Activated naive CD8-positive, alpha-beta T cell treated with anti-CD3 and anti-CD28 coated beads for 36 hours (primary cell): Measurements from ENCODE around the gene MARCHF4. TPM values are rescaled to one million over a fixed set of nuclear protein-coding genes. Genes with fewer than 3 reads are reported as not detected.

Experiments
- DNase-seq: peaks from one replicate; pipeline ENCODE4 v3.0.0; 2021
- H3K27ac Mint-ChIP-seq: one replicate; pipeline ENCODE4 v1.8.0; 2022; ENCODE audit warnings: mild to moderate bottlenecking, moderate library complexity, mixed read lengths
- H3K27me3 Mint-ChIP-seq: one replicate; pipeline ENCODE4 v1.8.0; 2022; ENCODE audit warnings: mild to moderate bottlenecking, mixed read lengths
- H3K36me3 Mint-ChIP-seq: one replicate; pipeline ENCODE4 v1.8.0; 2021; ENCODE audit warnings: mild to moderate bottlenecking, mixed read lengths
- H3K4me1 Mint-ChIP-seq: one replicate; pipeline ENCODE4 v1.8.0; 2021; ENCODE audit warnings: mixed read lengths
- H3K4me3 Mint-ChIP-seq: one replicate; pipeline ENCODE4 v1.8.0; 2022; ENCODE audit warnings: mild to moderate bottlenecking, moderate library complexity, mixed read lengths
- H3K9me3 Mint-ChIP-seq: one replicate; pipeline ENCODE4 v1.8.0; 2022; ENCODE audit warnings: mixed read lengths
- total RNA-seq, 2 experiments: library from RNA; stranded (reverse); gene quantifications; one replicate each; pipeline ENCODE4 v1.2.3, GENCODE V29; 2021

Gene MARCHF4, protein sequence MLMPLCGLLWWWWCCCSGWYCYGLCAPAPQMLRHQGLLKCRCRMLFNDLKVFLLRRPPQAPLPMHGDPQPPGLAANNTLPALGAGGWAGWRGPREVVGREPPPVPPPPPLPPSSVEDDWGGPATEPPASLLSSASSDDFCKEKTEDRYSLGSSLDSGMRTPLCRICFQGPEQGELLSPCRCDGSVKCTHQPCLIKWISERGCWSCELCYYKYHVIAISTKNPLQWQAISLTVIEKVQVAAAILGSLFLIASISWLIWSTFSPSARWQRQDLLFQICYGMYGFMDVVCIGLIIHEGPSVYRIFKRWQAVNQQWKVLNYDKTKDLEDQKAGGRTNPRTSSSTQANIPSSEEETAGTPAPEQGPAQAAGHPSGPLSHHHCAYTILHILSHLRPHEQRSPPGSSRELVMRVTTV
- not detected for total RNA-seq

DNA sequence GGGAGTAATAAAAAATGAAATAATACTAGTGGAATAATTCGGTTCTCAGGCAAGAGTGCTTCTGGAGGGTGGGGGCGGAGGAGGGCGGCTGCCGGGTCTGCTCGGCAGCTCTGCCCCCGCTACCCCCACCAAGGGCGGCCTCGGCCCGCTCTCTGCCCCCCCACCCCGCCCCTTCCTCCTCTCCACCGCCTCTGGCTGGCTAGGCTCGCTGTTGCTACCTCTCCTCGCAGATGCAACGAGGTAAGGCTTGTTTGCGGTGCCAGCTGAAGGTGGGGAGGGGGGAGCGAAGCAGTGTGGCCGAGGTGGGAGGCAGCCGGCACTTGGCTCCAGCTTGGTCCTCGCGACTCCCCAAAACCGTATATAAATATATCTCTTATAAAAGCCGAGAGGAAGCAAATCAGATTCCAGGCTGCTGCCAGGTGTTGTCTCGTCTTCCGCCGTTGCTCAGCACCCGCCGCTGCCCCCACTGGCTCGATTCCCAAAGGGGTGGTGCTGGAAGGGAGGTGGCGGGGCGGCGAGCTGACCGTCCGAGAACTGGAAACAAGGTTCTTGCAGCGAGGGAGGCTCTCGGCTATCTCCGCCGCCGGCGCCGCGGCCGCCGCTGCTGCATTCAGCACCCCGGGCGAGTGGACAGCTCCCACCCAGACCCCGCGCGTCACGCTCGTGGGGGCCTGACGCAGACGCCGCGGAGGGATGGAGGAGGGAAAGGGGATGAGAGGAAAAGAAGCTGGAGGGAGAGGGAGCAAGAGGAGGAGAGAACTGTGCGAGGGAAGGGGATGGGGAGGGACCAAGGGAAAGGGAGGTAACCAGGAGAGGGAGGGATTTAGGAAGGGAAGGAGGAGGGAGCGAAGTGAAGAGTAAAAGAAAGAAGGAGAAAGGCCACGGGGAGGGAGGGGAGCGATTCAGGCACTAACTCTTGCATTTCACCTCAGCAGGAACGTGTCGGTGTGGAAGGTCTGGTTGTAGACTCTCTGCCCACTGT, at the start of gene MARCHF4:
MARCHF4 (minus strand) TSS at position 763 of the 982 bp plus-strand sequence. CDS start 2,223 bp downstream, outside the sequence.
- peaks cover 60% of the 10 kb centered on the region for H3K27me3 Mint-ChIP-seq
- H3K27ac Mint-ChIP-seq: no peak within 1 kb of the TSS
- no peaks in the 10 kb centered on the region for H3K36me3 Mint-ChIP-seq
- no peak within 1 kb of the TSS for H3K4me3 Mint-ChIP-seq
- peaks cover 12% of the 10 kb centered on the region for H3K4me1 Mint-ChIP-seq
- peak; percentile 70 for DNase-seq
- peaks cover 1% of the 10 kb centered on the region for H3K9me3 Mint-ChIP-seq

DNA sequence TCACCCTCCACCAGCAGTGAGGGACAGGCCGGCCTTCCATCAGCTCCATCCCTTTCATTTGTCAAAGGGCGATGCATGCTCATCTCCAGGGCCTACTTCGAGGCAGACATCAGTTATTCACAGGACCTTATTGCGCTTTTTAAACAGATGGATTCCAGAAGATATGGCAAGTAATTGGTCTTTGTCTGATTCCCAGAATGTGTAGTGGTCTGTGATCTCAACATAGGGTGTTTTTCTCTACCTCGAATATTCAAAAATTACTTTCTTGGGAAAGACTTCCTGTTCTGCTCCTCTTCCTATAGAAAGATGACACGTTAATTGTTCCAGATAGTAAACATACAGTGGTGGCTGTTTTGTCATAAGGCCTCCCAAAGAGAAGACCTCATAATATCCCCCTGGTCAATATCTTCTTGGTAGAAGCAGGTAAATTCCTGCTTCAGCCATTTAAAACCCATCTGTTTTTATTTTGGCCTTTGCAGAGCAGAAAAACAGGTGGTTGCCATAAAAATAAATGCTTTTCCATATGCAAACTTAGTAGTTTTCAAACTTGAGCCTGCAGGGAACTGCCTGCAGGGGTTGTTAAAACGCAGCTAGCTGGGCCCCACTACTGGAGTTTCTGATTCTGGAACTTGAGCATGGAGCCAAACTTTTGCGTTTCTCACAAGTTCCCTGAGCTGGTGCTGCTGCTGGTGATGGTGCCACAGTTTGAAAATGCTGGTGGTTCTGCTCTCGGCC, 48.3 kb upstream of the MARCHF4 start:
- H3K36me3 Mint-ChIP-seq: peaks cover 39% of the 10 kb centered on the region
- no peak for DNase-seq

DNA sequence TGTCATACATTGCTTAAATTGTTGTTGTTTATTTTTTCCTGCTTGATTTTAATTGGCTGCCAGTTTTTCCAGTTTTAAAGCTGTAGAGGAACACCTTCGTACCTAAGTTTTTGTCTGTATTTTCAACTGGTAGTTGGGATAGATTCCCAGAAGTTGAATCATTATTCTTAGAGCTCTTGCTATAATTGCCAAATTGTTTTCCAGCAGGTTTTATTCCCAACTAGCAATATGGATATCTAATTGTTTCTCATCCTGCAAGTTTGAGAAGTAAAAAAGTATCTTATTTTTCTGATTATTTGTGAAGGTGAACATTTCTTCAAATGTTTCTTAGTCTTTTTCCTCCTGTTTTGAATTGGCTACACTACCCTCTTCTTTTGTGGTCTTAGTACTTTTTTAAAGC, 46.7 kb upstream of the MARCHF4 start:
- no peaks in the 10 kb centered on the region for H3K27me3 Mint-ChIP-seq
- H3K36me3 Mint-ChIP-seq: peaks cover 24% of the 10 kb centered on the region
- H3K4me1 Mint-ChIP-seq: peaks cover 10% of the 10 kb centered on the region
- H3K4me3 Mint-ChIP-seq: no peak overlapping the region
- no peak for DNase-seq
- H3K27ac Mint-ChIP-seq: no peak overlapping the region
- H3K9me3 Mint-ChIP-seq: no peaks in the 10 kb centered on the region

More for the DNA sequence above, 48.3 kb upstream of the MARCHF4 start:
- Mint-ChIP-seq H3K9me3 (peaks cover 2% of the 10 kb centered on the region), H3K4me1 (peaks cover 10% of the 10 kb centered on the region), H3K4me3 (no peak overlapping the region), H3K27ac (no peak overlapping the region), H3K27me3 (no peaks in the 10 kb centered on the region)

DNA sequence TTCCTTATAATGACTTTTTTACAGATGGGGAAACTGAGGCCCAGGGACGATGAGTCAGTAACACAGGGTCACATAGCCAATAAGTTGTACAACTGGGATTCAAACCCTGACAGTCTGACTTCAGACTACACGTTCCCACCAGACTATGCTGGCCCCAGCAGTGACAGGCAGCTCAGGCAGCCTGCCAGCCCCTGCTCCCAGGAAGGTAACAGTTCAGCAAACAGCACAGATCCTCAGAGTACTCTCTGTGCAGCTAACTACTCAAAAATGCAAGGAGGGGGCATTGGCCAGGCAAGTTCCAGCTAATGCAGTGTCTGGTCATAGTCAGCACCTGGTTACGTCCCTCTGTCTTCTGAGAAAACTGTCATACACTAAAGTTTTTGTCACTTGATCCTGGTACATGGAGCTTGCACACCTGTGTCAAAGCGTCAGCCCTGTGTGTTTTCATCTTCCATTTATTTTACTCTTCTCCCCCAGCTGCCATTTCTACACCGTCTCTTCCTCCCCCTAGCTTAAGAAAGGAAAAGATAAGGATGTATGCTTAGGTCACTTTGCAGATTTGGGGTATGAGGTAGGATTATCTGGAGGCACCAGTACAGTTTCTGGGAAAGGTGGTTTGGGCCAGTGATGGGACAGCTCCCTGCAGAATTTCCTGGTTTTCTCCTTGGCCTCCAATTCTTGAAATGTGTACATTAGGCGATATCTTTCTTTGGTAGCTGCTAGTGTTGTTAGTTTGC, 44.5 kb upstream of the MARCHF4 start:
- DNase-seq: no peak
- Mint-ChIP-seq H3K4me1 (peaks cover 16% of the 10 kb centered on the region), H3K36me3 (peaks cover 8% of the 10 kb centered on the region), H3K27ac (no peak overlapping the region), H3K27me3 (no peaks in the 10 kb centered on the region), H3K9me3 (no peaks in the 10 kb centered on the region), H3K4me3 (no peak overlapping the region)

DNA sequence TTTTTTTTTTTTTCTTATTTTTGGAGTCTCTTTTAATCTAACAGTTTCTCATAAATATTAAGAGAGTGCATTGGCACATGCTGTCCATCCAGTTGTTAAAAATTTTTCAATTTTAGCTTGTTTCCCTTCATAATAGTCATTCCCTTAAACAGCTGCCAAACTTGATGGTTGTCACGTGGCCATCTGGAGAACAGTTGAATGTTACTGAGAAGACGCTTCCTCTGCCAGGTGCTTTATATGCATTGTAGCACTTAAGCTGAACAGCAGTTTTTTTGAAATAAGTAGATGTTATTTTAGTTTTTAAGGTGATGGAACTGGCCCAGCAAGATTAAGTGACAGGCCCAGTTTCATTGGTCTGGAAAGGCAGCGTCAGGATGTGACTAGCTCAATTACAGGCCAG, 43.3 kb upstream of the MARCHF4 start:
- Mint-ChIP-seq H3K27ac (no peak overlapping the region), H3K27me3 (no peaks in the 10 kb centered on the region), H3K4me3 (no peak overlapping the region), H3K9me3 (no peaks in the 10 kb centered on the region), H3K36me3 (peaks cover 5% of the 10 kb centered on the region), H3K4me1 (peaks cover 18% of the 10 kb centered on the region)
- DNase-seq: no peak

DNA sequence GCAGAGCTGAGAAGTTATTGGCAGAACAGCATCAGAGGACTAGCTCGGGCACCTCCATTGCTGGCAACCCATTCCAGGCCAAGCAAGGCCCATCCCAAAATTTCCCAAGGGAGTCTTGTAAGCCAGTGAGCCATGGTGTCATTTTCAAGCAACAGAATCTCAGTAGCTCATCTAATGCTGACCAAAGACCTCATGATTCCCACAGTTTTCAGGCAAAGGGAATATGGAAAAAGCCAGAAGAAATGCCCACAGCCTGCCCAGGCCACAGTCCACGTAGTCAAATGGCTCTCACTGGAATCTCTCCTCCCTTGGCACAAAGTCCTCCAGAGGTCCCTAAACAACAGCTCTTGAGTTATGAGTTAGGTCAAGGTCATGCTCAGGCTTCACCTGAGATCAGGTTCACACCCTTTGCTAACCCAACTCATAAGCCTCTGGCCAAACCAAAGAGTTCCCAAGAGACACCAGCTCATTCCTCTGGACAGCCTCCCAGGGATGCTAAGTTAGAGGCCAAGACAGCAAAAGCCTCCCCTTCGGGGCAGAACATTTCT, 42.6 kb upstream of the MARCHF4 start:
- Mint-ChIP-seq H3K4me3 (no peak overlapping the region), H3K36me3 (peaks cover 5% of the 10 kb centered on the region), H3K27ac (no peak overlapping the region), H3K9me3 (no peaks in the 10 kb centered on the region), H3K27me3 (no peaks in the 10 kb centered on the region), H3K4me1 (peaks cover 18% of the 10 kb centered on the region)
- DNase-seq: no peak

DNA sequence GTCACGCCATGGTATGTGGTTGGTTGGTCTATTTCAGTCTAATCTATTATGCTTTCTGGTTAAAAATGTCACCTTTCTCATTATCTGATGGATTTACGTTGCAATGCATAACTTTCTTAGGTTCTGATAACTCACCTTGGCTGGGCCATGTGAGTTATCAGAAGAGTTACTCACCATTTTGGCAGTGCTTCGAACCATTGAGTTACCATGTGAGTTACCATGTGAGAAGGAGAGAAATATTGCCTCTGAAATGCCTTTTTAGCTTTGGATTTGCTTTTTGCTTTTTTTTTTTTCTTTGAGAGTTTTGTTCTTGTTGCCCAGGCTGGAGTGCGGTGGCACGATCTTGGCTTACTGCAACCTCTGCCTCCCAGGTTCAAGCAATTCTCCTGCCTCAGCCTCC, 41.6 kb upstream of the MARCHF4 start:
- no peak for DNase-seq
- H3K4me3 Mint-ChIP-seq: no peak overlapping the region
- H3K9me3 Mint-ChIP-seq: no peaks in the 10 kb centered on the region
- H3K27ac Mint-ChIP-seq: no peak overlapping the region
- H3K36me3 Mint-ChIP-seq: peaks cover 3% of the 10 kb centered on the region
- peaks cover 18% of the 10 kb centered on the region for H3K4me1 Mint-ChIP-seq
- no peaks in the 10 kb centered on the region for H3K27me3 Mint-ChIP-seq

DNA sequence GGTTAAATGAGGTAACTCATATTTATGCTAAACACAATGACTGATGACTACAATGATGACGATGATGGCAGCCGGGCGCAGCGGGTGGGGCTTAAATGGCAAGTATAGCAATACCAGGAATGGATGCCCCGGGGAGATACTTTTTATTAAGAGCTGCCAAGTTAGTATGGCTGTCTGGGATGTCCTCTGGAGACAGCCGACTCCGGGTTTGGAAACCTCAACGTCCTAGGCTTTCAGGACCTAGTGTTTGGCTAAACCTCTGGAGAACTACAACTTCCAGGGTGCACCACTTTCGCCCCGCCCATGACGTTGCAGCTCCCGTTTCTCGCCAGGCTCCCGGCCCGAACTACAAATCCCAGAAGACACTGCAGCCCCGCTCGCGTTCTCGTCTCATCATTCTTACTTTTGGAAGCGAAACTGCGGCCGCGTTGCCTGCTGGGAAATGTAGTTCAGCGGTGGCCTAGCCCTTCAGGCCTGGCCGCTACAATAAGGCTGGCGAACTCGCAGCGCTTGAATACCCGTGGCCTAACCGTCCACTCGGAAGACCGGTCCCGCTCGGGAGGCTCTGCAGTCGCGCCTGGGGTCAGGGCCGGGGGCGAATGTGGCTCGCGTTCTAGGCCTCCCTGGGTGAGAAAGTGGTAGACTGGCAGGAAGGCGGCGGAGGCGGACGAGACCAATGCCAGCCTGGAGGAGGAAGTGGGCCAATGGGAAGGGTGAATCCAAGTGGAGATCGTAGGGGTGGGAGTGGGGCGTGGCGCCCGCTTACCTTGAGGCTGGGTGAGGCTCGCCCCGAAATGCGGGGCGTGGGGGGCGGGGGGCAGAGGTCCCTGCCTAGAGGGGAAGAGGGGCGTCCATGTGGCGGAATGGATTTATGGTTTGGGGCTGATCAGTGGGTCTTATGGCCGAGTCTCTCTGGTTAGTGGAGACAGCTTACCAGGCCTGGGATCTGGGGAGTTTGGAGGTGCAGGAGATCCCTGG, 40.0 kb upstream of the MARCHF4 start, which contains the start of gene SMARCAL1:
SMARCAL1 (plus strand) TSS at position 463 of the 978 bp plus-strand sequence. CDS start 2,221 bp downstream, outside the sequence.
- peaks cover 9% of the 10 kb centered on the region for H3K4me1 Mint-ChIP-seq
- no peaks in the 10 kb centered on the region for H3K9me3 Mint-ChIP-seq
- H3K27me3 Mint-ChIP-seq: no peaks in the 10 kb centered on the region
- DNase-seq: peak; percentile 96
- H3K36me3 Mint-ChIP-seq: no peaks in the 10 kb centered on the region
- H3K4me3 Mint-ChIP-seq: peak within 1 kb of the TSS; percentile 88
- H3K27ac Mint-ChIP-seq: peak within 1 kb of the TSS; percentile 91

DNA sequence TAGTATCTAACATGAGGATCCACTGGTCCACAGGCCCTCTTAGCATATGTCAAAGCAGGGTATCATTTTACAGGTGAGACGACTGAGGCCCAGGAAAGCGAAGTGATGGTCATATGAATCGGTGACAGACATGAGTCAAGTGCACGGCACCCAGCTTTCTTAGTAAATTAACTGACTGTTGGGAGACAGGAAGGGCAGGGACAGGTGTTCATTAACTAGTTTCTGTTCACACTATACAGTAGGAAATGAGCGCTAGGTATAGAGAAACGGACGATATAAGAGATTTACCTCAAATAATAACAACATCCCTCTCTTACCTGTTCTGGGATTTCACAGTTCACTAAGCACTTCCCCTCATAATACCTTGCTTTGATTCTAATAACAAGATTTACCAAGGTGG, 38.3 kb upstream of the MARCHF4 start:
- no peaks in the 10 kb centered on the region for H3K9me3 Mint-ChIP-seq
- no peaks in the 10 kb centered on the region for H3K27me3 Mint-ChIP-seq
- no peaks in the 10 kb centered on the region for H3K36me3 Mint-ChIP-seq
- no peak overlapping the region for H3K27ac Mint-ChIP-seq
- no peak overlapping the region for H3K4me3 Mint-ChIP-seq
- no peak for DNase-seq
- H3K4me1 Mint-ChIP-seq: peaks cover 8% of the 10 kb centered on the region

DNA sequence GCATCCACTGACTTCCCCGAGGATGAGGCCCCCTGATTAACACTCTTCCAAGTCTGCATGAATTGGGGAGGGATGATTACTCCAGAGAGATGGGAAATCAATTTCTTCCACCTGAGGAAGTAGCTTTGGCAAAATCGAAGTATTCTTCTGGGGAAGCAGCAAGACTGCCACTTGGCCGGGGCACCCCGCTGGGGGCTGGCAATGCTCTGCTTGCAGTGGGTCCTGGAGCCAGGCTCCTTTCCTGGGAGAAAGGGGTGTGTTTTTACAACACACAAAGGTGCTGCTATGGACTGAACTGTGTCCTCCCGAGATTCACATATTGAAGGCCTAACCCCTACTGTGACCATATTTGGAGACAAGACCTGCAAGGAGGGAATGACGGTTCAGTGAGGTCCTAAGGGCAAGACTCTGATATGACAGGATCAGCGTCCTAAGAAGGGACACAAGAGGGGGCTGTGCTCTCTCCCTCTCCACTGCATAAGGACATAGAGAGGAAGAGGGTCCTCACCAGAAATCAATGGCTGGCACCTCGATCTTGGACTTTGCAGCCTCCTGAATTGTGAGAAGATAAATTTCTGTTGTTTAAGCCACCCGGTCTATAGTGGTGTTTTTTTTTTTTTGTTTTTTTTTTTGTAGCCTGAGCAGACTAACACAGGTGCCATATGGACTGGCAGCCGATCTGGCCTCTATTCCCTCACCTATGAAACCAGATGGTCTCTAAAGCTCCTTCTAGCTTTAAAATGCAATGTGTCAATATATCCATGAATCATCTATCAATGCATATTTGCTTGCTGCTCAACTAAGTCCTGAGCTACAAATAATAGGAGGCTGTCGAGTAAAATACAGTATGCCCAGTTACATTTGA, 36.4 kb upstream of the MARCHF4 start:
- Mint-ChIP-seq H3K4me3 (no peak overlapping the region), H3K27me3 (no peaks in the 10 kb centered on the region), H3K27ac (no peak overlapping the region), H3K36me3 (no peaks in the 10 kb centered on the region), H3K9me3 (no peaks in the 10 kb centered on the region), H3K4me1 (peaks cover 8% of the 10 kb centered on the region)
- no peak for DNase-seq

DNA sequence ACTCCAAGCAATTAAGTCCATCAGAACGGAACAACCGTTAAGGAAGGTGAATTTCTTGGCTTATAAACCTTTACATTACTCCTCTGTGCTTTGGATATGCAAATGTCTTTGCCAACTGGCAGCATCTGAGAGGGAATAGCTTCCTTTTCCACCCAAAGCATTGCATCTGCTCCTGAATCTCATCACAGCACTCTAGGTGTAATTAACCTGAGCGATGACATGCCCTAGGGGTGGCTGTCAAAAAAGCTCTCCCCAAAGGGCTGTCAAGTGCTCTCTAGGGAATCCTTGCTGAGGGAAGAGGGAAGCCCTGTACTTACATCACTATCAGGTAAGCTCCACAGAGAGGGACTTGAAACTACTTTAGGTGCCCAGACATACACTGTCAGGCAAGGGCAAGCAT, 34.5 kb upstream of the MARCHF4 start:
- no peak for DNase-seq
- no peaks in the 10 kb centered on the region for H3K27me3 Mint-ChIP-seq
- H3K4me3 Mint-ChIP-seq: no peak overlapping the region
- H3K27ac Mint-ChIP-seq: no peak overlapping the region
- peaks cover 3% of the 10 kb centered on the region for H3K4me1 Mint-ChIP-seq
- H3K36me3 Mint-ChIP-seq: no peaks in the 10 kb centered on the region
- H3K9me3 Mint-ChIP-seq: no peaks in the 10 kb centered on the region

DNA sequence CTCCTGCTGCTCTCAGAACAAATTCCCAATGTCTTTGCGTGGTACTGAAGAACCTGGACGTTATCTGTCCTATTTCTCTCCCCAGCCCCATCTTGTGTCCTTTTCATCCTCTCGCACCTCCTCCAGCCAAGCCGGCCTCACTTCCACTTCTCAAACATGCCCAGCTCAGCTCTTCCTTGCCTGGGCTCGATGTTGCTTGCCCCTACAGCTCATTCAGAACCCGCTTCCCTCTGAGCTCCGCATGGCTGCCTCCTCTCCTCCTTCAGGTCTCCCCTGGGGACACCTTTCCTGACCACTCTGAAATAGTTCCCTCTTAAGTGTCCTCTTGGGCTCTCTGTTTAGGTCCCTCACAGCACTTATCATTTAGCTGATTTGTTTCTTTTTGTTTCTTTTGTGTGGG, 33.3 kb upstream of the MARCHF4 start:
- Mint-ChIP-seq H3K9me3 (no peaks in the 10 kb centered on the region), H3K36me3 (no peaks in the 10 kb centered on the region), H3K27ac (no peak overlapping the region), H3K4me1 (no peaks in the 10 kb centered on the region), H3K27me3 (no peaks in the 10 kb centered on the region), H3K4me3 (no peak overlapping the region)
- no peak for DNase-seq
